Skin of body (tissue), 2 donors: ENCODE measurements around the gene IDI1. TPM values are rescaled to one million over a fixed set of nuclear protein-coding genes. Genes with fewer than 3 reads are reported as not detected.

ENCODE experiments used
- DNase-seq: peaks from one replicate; lab custom pipeline; 2025; lab: John Stamatoyannopoulos, UW
- total RNA-seq: library from RNA; depleted of rRNA; stranded (reverse); fragments of >200 nt; gene quantifications from one replicate; pipeline ENCODE4 v1.2.3, GENCODE V29; 2014

IDI1 gene
- total RNA-seq, 1 donor from 2014 or later, result 81.6 TPM

DNA sequence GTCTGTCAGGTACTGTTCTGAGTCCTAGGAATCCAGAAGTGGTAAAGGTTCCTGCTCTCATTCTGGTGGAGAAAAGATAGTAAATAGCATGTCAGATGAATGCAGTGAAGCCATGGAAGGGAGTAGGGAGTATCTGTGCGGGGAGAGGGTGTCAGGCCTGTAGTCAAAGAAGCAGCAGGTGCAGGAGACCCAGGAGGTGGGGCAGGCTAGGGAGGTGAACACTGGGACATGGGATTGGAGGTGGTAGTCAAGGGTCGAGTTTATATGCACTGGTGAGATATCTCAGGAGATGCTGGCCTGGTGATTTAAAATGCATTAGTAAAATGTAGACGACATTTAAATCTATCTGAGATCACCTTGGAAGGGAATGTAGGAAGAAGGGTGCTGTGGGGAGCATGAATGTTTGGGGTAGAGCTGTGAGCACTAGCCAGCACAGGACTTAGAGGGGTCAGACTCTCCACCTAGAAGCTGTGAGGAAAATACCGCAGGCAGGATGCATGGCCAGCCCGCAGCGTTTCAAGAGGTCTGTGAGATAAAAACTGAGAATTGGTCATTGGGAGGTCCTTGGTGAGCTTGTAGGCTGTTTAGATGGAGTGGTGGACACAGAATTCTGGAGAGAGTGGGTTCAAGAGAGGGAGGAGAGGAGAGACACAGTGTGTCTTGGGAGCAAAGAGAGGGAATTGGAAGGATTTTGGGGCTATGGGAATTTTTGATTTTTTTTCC is 53.9 kb downstream of the IDI1 start:
- DNase-seq, result no peak

DNA sequence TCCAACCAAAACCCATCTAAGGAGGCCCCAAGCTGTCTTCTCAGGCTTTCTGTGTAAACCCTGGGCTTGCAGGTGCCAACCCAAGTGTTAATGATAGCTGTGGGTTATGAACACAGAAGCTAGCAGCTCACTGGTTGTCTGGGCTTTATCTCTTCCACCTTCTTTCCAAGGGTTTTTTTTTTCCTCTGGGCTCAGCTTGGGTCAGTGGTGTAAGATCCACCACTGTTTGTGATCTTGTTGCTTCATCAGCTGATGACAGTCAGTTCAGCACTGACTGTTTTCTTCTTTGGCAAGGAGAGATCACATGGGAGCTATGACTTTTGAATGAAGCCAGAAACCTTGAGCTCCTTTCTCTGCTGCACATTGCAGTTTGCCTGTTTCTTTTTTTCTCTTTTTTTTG is 56.0 kb downstream of the IDI1 start:
- no peak for DNase-seq

DNA sequence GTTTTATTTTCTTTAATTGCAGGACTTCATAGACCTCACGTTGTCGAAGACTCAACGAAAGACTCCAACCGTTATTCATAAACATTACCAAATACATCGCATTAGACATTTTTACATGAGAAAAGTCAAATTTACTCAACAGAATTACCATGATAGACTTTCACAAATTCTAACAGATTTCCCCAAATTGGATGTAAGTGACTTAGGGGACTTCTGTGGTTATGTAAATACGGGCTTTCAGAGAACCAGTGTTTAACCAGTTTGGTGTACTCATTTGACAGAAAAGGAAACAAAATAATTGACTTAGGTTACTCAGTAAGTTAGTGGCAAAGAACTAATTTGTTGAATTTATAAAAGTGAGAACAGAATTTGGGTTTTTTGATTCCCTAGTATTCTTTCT is 56.5 kb downstream of the IDI1 start:
- DNase-seq, result no peak

GRCh38 chr10:990808-991207 is 58.1 kb downstream of the IDI1 start:
- no peak for DNase-seq

Other genes with a start within 250 kb of the IDI1 start
- gene LARP4B, start 117.4 kb downstream of the IDI1 start, total RNA-seq, result 36.5 TPM
- 36.8 TPM for gene GTPBP4, start 60.7 kb downstream of the IDI1 start, total RNA-seq
- not detected for gene IDI2, start 23.3 kb downstream of the IDI1 start, total RNA-seq
- gene WDR37, start 7.3 kb upstream of the IDI1 start, total RNA-seq, result 8.3 TPM